IPS DF 19.7 (cell line): ENCODE data around the gene PTPRN2.
"Not testable (repeated sequence)": the region's sequence is repeated elsewhere in the genome, so short reads cannot be mapped to it uniquely, and the experiment has no call there.

Source experiments
- DNase-seq: peaks from one replicate; pipeline ENCODE4 v3.0.0-alpha.2; 2013; ENCODE audit warnings: low read depth, low spot score

The PTPRN2 gene

GRCh38 chr7:158550886-158551452 lies 36.7 kb downstream of the PTPRN2 start:
- no peak for DNase-seq

- DNase-seq: no peak
Measured at GRCh38 chr7:158550394-158550700, 37.3 kb downstream of the PTPRN2 start.

- DNase-seq: no peak
Measured at GRCh38 chr7:158549616-158550393, 37.8 kb downstream of the PTPRN2 start.

GRCh38 chr7:158549176-158549615 lies 38.4 kb downstream of the PTPRN2 start:
- DNase-seq: no peak

- DNase-seq: no peak
Measured at GRCh38 chr7:158548726-158549125, 38.9 kb downstream of the PTPRN2 start.

GRCh38 chr7:158547817-158548216 lies 39.8 kb downstream of the PTPRN2 start:
- DNase-seq: no peak

GRCh38 chr7:158546626-158547025 lies 41.0 kb downstream of the PTPRN2 start:
- no peak for DNase-seq

- no peak for DNase-seq
Measured at GRCh38 chr7:158546214-158546613, 41.4 kb downstream of the PTPRN2 start.

GRCh38 chr7:158544708-158545107 lies 42.9 kb downstream of the PTPRN2 start:
- no peak for DNase-seq

- DNase-seq: no peak
Measured at GRCh38 chr7:158543840-158544239, 43.8 kb downstream of the PTPRN2 start.

- DNase-seq: no peak
Measured at GRCh38 chr7:158542651-158543566, 44.7 kb downstream of the PTPRN2 start.

GRCh38 chr7:158541346-158542010 lies 46.1 kb downstream of the PTPRN2 start:
- DNase-seq: no peak

GRCh38 chr7:158539711-158540146 lies 47.9 kb downstream of the PTPRN2 start:
- DNase-seq: no peak

GRCh38 chr7:158538156-158538946 lies 49.3 kb downstream of the PTPRN2 start:
- DNase-seq: no peak

GRCh38 chr7:158537516-158537882 lies 50.1 kb downstream of the PTPRN2 start:
- DNase-seq: no peak

- DNase-seq: no peak
Measured at GRCh38 chr7:158536871-158537515, 50.6 kb downstream of the PTPRN2 start.

GRCh38 chr7:158535079-158535478 lies 52.5 kb downstream of the PTPRN2 start:
- no peak for DNase-seq

GRCh38 chr7:158534598-158534997 lies 53.0 kb downstream of the PTPRN2 start:
- DNase-seq: no peak

- DNase-seq: not testable (repeated sequence)
Measured at GRCh38 chr7:158534134-158534515, 53.5 kb downstream of the PTPRN2 start.

GRCh38 chr7:158533386-158534133 lies 54.1 kb downstream of the PTPRN2 start:
- DNase-seq: no peak
